ENCODE results near the gene TWNK. TPM values are rescaled to one million over a fixed set of nuclear protein-coding genes. Genes with fewer than 3 reads are reported as not detected.

TWNK gene
- total RNA-seq, 4 donors from 2014 or later, result 7.6 to 9.0 (median 8.1) TPM

DNA sequence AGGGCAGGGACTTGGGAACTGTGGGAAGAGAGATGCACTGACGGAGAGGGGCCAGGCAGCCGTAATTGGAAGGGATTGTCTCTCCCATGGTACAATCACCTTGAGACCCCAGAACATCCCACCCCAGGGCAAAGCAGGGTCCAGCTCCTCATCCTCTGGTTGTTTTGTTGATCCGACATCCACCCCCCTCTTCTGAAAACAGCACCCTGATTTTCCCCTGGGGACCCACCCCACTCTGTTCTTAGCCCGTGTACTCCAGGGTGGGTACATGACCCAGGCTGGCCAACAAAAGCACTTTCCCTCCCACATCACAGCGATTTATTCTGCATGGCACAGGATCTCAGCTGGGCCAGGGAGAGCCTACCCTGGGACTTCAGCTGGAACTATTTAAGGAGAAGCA lies 29.5 kb downstream of the TWNK start:
- H3K27me3 ChIP-seq, result peaks cover 10% of the 10 kb centered on the region
- H3K9me3 ChIP-seq, result no peaks in the 10 kb centered on the region
- no peak overlapping the region for H3K4me3 ChIP-seq
- TF ChIP-seq EP300 (IDR thresholded peaks at IDR 0.05) (no peak), POLR2AphosphoS5 (IDR thresholded peaks at IDR 0.05) (no peak), POLR2A (IDR thresholded peaks at IDR 0.05) (no peak)
- TF ChIP-seq, protein P1, sequence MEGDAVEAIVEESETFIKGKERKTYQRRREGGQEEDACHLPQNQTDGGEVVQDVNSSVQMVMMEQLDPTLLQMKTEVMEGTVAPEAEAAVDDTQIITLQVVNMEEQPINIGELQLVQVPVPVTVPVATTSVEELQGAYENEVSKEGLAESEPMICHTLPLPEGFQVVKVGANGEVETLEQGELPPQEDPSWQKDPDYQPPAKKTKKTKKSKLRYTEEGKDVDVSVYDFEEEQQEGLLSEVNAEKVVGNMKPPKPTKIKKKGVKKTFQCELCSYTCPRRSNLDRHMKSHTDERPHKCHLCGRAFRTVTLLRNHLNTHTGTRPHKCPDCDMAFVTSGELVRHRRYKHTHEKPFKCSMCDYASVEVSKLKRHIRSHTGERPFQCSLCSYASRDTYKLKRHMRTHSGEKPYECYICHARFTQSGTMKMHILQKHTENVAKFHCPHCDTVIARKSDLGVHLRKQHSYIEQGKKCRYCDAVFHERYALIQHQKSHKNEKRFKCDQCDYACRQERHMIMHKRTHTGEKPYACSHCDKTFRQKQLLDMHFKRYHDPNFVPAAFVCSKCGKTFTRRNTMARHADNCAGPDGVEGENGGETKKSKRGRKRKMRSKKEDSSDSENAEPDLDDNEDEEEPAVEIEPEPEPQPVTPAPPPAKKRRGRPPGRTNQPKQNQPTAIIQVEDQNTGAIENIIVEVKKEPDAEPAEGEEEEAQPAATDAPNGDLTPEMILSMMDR (IDR thresholded peaks at IDR 0.05), result no peak
- DNase-seq (ENCODE audit: low spot score in 2 of 2), result no peak
- H3K4me1 ChIP-seq, result peaks cover 32% of the 10 kb centered on the region
- 67% methylated on average over 5 of the region's 5 CpGs for WGBS
- H3K36me3 ChIP-seq, result no peaks in the 10 kb centered on the region
- H3K27ac ChIP-seq, result no peak overlapping the region

GRCh38 chr10:101018118-101018599 lies 30.8 kb downstream of the TWNK start:
- Histone ChIP-seq H3K9me3 (no peaks in the 10 kb centered on the region), H3K4me1 (peaks cover 22% of the 10 kb centered on the region), H3K36me3 (no peaks in the 10 kb centered on the region), H3K4me3 (no peak overlapping the region), H3K27ac (no peak overlapping the region), H3K27me3 (peaks cover 10% of the 10 kb centered on the region)
- no peak for DNase-seq (ENCODE audit: low spot score in 2 of 2)
- WGBS, result 56% methylated on average over 20 of the region's 20 CpGs
- no peak for TF ChIP-seq EP300 (IDR thresholded peaks at IDR 0.05)
- no peak for TF ChIP-seq POLR2A (IDR thresholded peaks at IDR 0.05)
- TF ChIP-seq, protein P1 (IDR thresholded peaks at IDR 0.05), result no peak
- no peak for TF ChIP-seq POLR2AphosphoS5 (IDR thresholded peaks at IDR 0.05)

DNA sequence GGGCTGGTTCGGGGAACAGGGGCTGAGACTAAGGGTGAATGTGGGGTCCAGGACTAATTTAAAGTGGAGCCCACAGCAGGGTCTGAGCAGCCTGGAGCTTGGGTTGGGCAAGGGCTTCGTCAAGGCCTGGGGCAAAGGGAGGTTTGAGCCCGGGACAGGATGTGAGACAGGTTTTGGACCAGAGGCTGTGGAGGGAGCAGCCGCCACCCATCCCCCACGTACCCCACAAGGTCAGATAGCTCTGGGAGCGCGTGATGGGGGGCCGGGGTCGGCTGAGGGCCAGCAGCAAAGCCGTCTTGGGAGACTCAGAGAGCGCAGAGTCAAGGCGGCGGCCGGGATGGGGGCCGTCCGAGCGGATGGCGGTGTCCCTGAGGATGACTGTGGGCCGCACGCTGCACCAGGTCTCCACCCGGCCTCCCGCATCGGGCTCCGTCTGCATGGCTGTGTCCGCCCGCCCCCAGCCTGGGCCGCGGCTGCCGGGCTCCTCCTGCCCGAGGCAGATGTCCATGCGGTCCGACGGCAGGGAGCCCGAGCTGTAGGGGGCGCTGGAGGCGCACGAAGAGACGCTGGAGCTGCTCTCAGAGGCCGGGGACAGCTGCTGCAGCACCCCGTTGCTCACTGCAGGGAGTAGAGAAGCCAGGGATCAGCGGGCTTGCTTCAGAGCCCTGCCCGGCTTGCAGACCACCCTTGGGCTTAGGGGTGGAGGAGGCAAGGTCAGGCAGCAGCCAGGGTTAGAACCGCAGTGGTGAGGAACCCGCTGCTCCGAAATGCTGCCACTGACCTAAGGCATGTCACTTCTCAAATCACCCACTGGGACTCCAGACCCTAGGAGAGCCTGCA lies 31.5 kb downstream of the TWNK start:
- Histone ChIP-seq H3K9me3 (no peaks in the 10 kb centered on the region), H3K36me3 (no peaks in the 10 kb centered on the region), H3K4me1 (peaks cover 15% of the 10 kb centered on the region), H3K27me3 (peaks cover 10% of the 10 kb centered on the region), H3K27ac (no peak overlapping the region), H3K4me3 (no peak overlapping the region)
- 12% methylated on average over 18 of the region's 45 CpGs for WGBS
- DNase-seq (ENCODE audit: low spot score in 2 of 2), result peak; percentile 88 to 90
- TF ChIP-seq, protein P1 (IDR thresholded peaks at IDR 0.05), result peak; percentile 33 to 77
- TF ChIP-seq EP300 (IDR thresholded peaks at IDR 0.05), result no peak

GRCh38 chr10:101019440-101019703 lies 32.0 kb downstream of the TWNK start:
- 71% methylated on average over 2 of the region's 2 CpGs for WGBS
- Histone ChIP-seq H3K4me3 (no peak overlapping the region), H3K4me1 (peaks cover 10% of the 10 kb centered on the region), H3K27ac (no peak overlapping the region), H3K27me3 (peaks cover 10% of the 10 kb centered on the region), H3K36me3 (no peaks in the 10 kb centered on the region), H3K9me3 (no peaks in the 10 kb centered on the region)
- TF ChIP-seq POLR2AphosphoS5 (IDR thresholded peaks at IDR 0.05), result no peak
- no peak for TF ChIP-seq POLR2A (IDR thresholded peaks at IDR 0.05)
- TF ChIP-seq, protein P1 (IDR thresholded peaks at IDR 0.05), result no peak
- TF ChIP-seq EP300 (IDR thresholded peaks at IDR 0.05), result no peak
- no peak for DNase-seq (ENCODE audit: low spot score in 2 of 2)

DNA sequence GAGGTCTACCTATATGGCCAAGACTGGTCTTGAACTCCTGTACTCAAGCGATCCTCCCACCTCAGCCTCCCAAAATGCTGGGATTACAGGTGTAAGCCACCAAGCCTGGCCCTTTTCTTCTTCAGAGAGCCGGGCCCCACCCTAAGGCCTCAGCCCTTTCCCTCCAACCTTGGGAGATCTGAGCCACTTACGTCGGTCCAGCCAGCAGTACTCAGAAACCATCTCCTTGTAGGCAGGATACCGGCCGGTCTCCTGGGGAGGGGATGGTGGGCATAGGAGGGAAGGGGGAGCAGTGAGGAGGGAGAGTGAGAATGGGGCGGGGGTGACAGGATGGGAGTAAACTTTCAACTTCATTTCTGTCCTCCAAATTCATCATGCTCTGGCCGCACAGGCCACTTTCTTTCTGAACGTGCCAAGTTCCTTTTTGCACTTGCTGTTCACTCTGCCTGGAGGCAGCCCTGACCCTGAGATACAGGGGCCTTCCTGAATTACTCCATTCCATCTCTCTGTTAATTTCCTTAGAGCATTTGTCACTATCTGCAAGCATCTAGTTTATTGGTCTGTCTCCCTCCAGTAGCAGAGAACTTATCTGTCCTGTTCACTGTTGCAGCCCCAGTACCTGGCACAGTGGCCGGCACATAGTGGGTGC lies 33.2 kb downstream of the TWNK start:
- H3K36me3 ChIP-seq, result no peaks in the 10 kb centered on the region
- TF ChIP-seq, protein P1 (IDR thresholded peaks at IDR 0.05), result no peak
- TF ChIP-seq POLR2A (IDR thresholded peaks at IDR 0.05), result no peak
- no peak for TF ChIP-seq POLR2AphosphoS5 (IDR thresholded peaks at IDR 0.05)
- no peak for TF ChIP-seq EP300 (IDR thresholded peaks at IDR 0.05)
- H3K4me1 ChIP-seq, result peaks cover 9% of the 10 kb centered on the region
- WGBS, result 91% methylated on average over 10 of the region's 10 CpGs
- no peak for DNase-seq (ENCODE audit: low spot score in 2 of 2)
- H3K27ac ChIP-seq, result no peak overlapping the region
- no peak overlapping the region for H3K4me3 ChIP-seq
- no peaks in the 10 kb centered on the region for H3K9me3 ChIP-seq
- peaks cover 10% of the 10 kb centered on the region for H3K27me3 ChIP-seq

Data from suprapubic skin (tissue), 4 donors.